ENCODE data around the gene EXOSC7. TPM values are rescaled to one million over a fixed set of nuclear protein-coding genes. Genes with fewer than 3 reads are reported as not detected.

Gene EXOSC7
- total and polyA plus RNA-seq, 9 donors, result 39.5 to 51.4 (median 43.3) TPM

DNA sequence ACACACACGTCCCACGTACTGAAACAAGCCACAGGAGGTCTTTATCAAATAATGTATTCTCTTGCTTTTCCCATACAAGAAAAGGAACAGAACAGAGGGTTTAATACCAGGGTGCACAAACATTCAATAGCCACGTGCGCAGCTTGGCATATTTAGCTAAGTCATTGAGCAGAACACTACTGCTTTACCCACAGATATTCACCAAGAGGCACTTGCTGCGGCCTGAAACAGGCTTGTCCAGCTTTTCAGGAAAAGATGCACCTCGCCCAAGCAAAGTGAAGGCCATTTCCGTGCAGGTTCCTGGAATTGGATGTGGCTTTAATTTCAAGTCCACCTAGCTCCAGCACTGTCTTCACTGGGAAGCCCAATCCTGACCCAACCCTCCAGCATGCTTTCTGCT is 17.7 kb upstream of the EXOSC7 start:
- DNase-seq, result no peak
- H3K36me3 ChIP-seq (ENCODE audit: control insufficient read depth, insufficient read depth, low read length), result peaks cover 33% of the 10 kb centered on the region
- WGBS (ENCODE audit: insufficient coverage), result 88% methylated on average over 2 of the region's 7 CpGs

DNA sequence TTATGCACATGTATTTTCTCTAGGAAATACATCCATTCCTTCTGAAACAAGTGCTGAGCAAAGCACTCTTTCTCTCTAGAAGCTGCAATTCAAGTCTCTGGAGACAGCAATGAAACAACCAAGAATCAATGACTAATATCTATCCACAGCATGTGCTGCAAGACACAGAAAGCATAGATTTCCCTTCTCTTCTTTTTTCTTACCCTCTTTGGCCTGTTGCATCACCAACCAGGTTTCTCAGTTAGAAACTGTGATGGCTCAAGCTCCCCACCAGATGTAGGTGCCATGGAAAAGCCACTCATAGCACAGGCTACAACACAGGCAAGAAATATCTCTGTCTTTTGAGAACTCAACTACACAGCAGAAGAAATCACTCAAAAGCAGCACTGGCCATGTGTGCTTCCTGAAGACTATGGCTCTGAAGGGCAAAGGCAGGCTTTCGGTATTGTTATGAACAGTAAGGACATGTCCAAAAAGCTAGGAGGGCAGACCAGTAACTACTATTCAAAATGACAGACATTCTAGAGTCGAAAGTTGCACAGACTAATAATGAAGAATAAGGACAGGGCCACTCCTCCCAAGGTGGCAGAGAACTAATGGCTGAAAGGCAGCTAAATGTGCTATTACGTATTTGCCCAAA is 15.5 kb upstream of the EXOSC7 start:
- no peaks in the 10 kb centered on the region for H3K27me3 ChIP-seq (ENCODE audit: control insufficient read depth, insufficient read depth, low read length)
- no peaks in the 10 kb centered on the region for H3K9me3 ChIP-seq (replicated peaks; ENCODE audit: control insufficient read depth, low read depth, low read length)
- 100% methylated on average over 2 of the region's 3 CpGs for WGBS (ENCODE audit: insufficient coverage)
- no peak overlapping the region for H3K4me3 ChIP-seq (ENCODE audit: low read length)
- H3K27ac ChIP-seq (ENCODE audit: low read length), result no peak overlapping the region
- H3K4me1 ChIP-seq (ENCODE audit: control insufficient read depth, insufficient read depth, low read length), result no peaks in the 10 kb centered on the region
- DNase-seq, result no peak
- peaks cover 27% of the 10 kb centered on the region for H3K36me3 ChIP-seq (ENCODE audit: control insufficient read depth, insufficient read depth, low read length)

More for the DNA sequence above, 17.7 kb upstream of the EXOSC7 start:
- no peak overlapping the region for H3K27ac ChIP-seq (ENCODE audit: low read length)
- H3K4me3 ChIP-seq (ENCODE audit: low read length), result no peak overlapping the region
- H3K4me1 ChIP-seq (ENCODE audit: control insufficient read depth, insufficient read depth, low read length), result no peaks in the 10 kb centered on the region
- H3K27me3 ChIP-seq (ENCODE audit: control insufficient read depth, insufficient read depth, low read length), result no peaks in the 10 kb centered on the region
- no peaks in the 10 kb centered on the region for H3K9me3 ChIP-seq (replicated peaks; ENCODE audit: control insufficient read depth, low read depth, low read length)

DNA sequence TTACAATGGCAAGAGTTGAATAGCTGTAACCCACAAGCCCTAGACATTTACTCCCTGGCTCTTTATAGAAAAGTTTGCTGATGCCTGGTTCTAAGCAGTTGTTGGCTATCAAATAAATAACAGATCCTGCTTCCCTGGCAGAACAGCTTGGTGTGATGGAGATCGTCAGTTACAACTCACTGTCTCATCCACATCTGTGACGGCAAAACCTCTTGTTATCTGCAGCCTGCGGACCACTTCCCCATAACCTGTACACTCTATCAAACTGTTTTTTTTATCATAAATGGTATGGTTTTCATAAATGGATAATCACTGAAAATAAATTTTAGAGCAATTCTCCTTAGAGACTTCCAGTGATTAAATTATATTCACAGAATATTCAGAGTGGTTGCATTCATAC is 14.2 kb upstream of the EXOSC7 start:
- no peak for DNase-seq
- WGBS (ENCODE audit: insufficient coverage), result no CpG with 5 or more reads among the region's 3 CpGs
- no peaks in the 10 kb centered on the region for H3K4me1 ChIP-seq (ENCODE audit: control insufficient read depth, insufficient read depth, low read length)
- no peak overlapping the region for H3K4me3 ChIP-seq (ENCODE audit: low read length)
- peaks cover 22% of the 10 kb centered on the region for H3K36me3 ChIP-seq (ENCODE audit: control insufficient read depth, insufficient read depth, low read length)
- no peak overlapping the region for H3K27ac ChIP-seq (ENCODE audit: low read length)
- no peaks in the 10 kb centered on the region for H3K9me3 ChIP-seq (replicated peaks; ENCODE audit: control insufficient read depth, low read depth, low read length)
- H3K27me3 ChIP-seq (ENCODE audit: control insufficient read depth, insufficient read depth, low read length), result no peaks in the 10 kb centered on the region

DNA sequence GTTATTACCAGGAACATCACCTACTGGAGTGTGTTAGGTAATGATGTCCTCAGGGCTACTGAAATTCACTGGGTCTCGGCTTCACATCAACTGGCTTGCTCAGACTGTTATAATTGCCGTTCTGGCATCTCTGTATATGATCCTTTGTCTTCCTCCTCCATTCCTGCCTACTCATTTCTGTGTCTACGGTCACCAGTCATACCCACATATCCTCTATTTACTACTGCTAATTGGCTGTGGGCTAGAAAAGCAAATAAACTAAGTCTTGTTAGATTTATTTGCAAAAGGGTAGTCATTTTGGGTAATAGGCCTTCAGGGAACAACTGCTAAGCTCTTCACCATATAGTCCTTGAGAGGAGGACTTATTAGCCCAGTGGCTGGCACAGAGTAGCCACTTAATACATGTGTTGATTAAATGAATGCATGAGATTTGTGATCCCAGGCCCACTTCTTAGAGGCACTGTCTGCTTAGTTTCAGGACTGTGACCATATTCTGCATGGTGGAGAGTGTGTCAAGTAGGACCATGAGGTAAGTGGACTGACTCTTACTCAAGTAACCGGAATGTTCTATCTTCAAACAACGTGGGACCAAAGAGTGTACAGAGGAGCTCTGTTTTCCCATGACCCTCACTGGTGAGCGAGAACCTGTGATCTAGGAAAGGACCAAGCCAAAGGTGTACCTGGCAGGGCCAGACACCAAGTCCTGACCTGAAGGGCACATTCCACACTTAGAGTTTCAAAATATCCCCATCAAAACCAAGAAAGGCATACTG is 13.2 kb upstream of the EXOSC7 start:
- no peaks in the 10 kb centered on the region for H3K4me1 ChIP-seq (ENCODE audit: control insufficient read depth, insufficient read depth, low read length)

DNA sequence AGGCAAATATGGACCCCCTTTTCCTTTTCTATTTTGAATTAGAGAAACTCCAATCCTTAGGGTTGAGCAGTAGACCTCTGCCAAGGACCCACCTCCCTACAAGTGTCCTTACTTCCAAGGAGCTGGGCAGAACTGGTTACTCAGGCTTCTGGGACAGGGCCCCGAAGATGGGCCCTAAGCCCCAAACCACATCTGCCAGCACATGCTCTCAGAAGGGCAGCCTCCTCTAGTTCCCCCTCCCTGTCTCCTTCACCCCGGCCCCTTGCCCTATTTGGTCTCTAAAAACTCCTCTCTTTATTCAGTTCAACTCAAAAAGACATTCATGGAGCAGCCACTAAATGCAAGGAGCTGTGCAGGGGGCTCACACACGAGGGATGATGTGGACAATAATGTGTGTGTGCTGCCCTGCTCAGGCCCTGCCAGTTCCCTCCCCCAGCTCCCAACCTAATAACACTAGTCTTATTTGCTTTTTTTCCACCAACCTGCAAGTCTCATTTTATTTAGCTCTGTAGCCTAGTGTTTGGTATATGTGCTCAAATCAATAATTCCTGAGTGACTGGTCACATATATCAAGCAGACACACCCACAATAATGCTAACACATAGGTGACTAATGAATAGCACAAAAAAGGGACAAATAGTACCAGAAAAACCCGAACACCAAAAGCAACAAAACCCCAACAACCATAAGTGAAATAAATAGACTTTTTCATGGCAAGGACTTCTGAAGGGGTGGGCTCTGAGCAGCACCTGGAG is 12.3 kb upstream of the EXOSC7 start:
- Histone ChIP-seq H3K27ac (ENCODE audit: low read length) (no peak overlapping the region), H3K36me3 (ENCODE audit: control insufficient read depth, insufficient read depth, low read length) (peaks cover 5% of the 10 kb centered on the region), H3K4me3 (ENCODE audit: low read length) (no peak overlapping the region), H3K4me1 (ENCODE audit: control insufficient read depth, insufficient read depth, low read length) (no peaks in the 10 kb centered on the region), H3K9me3 (replicated peaks; ENCODE audit: control insufficient read depth, low read depth, low read length) (no peaks in the 10 kb centered on the region), H3K27me3 (ENCODE audit: control insufficient read depth, insufficient read depth, low read length) (no peaks in the 10 kb centered on the region)
- 92% methylated on average over 2 of the region's 4 CpGs for WGBS (ENCODE audit: insufficient coverage)
- DNase-seq, result no peak

More for the DNA sequence above, 13.2 kb upstream of the EXOSC7 start:
- Histone ChIP-seq H3K9me3 (replicated peaks; ENCODE audit: control insufficient read depth, low read depth, low read length) (no peaks in the 10 kb centered on the region), H3K4me3 (ENCODE audit: low read length) (no peak overlapping the region), H3K27ac (ENCODE audit: low read length) (no peak overlapping the region), H3K36me3 (ENCODE audit: control insufficient read depth, insufficient read depth, low read length) (peaks cover 14% of the 10 kb centered on the region), H3K27me3 (ENCODE audit: control insufficient read depth, insufficient read depth, low read length) (no peaks in the 10 kb centered on the region)
- WGBS (ENCODE audit: insufficient coverage), result 94% methylated on average over 3 of the region's 6 CpGs
- no peak for DNase-seq

DNA sequence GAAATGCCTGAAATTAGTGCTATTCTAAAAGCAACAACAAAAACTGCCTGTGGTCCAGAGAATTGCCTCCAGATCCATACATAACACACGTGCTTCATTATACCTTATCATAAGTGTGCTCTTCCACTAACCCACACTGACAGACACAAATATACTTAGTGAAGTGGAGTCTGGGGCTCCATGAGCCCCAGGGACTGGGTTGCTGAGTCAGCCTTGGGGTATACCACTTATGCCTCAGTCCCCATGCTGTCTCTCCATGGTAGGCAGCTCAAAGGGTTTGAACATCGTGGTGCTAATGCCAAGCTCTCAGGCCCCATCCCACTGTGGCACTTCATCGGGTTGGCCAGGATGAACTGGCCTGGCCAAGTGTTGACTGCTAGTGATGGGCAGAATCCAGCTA is 10.9 kb upstream of the EXOSC7 start:
- Histone ChIP-seq H3K4me3 (ENCODE audit: low read length) (no peak overlapping the region), H3K27me3 (ENCODE audit: control insufficient read depth, insufficient read depth, low read length) (no peaks in the 10 kb centered on the region), H3K36me3 (ENCODE audit: control insufficient read depth, insufficient read depth, low read length) (no peaks in the 10 kb centered on the region), H3K9me3 (replicated peaks; ENCODE audit: control insufficient read depth, low read depth, low read length) (no peaks in the 10 kb centered on the region), H3K4me1 (ENCODE audit: control insufficient read depth, insufficient read depth, low read length) (peaks cover 4% of the 10 kb centered on the region), H3K27ac (ENCODE audit: low read length) (no peak overlapping the region)
- no peak for DNase-seq
- WGBS (ENCODE audit: insufficient coverage), result no CpG with 5 or more reads among the region's 3 CpGs

DNA sequence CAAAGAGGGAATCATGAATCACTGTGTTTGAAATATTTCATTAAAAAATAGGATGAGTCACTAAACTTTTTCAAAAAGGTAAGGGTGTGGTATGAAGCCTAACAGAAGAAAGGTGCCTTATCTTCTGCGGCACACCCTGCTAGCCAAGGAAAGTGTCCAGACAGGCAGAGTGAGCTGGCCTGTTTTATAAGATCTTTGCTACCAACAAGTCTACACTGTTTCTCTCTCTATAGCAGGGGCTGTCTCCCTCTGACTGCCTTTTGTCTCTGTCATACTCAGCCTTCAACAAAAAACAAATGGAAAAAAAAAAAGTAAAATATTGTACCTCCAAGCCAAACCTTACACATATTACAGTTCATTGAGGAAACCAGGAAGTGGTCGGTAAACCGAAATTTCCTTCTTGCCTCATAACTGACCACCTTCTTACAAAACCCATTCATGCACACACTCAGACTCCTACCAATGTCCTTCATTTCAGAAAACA is 9.2 kb upstream of the EXOSC7 start:
- Histone ChIP-seq H3K4me3 (ENCODE audit: low read length) (no peak overlapping the region), H3K4me1 (ENCODE audit: control insufficient read depth, insufficient read depth, low read length) (peaks cover 4% of the 10 kb centered on the region), H3K9me3 (replicated peaks; ENCODE audit: control insufficient read depth, low read depth, low read length) (no peaks in the 10 kb centered on the region), H3K27ac (ENCODE audit: low read length) (no peak overlapping the region), H3K36me3 (ENCODE audit: control insufficient read depth, insufficient read depth, low read length) (peaks cover 2% of the 10 kb centered on the region), H3K27me3 (ENCODE audit: control insufficient read depth, insufficient read depth, low read length) (no peaks in the 10 kb centered on the region)
- WGBS (ENCODE audit: insufficient coverage), result 88% methylated on average over 2 of the region's 3 CpGs
- DNase-seq, result no peak

DNA sequence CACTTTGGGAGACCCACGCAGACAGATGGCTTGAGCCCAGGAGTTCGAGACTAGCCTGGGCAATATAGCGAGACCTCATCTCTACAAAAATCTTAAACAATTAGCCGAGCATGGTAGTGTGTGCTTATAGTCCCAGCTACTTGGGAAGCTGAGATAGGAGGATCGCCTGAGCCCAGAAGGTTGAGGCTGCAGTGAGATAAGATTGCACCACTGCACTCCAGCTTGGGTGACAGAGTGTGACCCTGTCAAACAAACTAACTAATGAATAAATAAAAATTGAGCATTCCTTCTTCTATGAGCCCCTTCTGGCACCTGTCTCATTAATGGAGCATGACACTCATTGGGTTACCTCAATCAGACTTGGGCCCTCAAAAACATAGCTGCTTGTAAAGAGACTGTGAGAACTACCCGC is 7.6 kb upstream of the EXOSC7 start:
- no peak for DNase-seq
- WGBS (ENCODE audit: insufficient coverage), result no CpG with 5 or more reads among the region's 6 CpGs
- Histone ChIP-seq H3K4me3 (ENCODE audit: low read length) (no peak overlapping the region), H3K4me1 (ENCODE audit: control insufficient read depth, insufficient read depth, low read length) (peaks cover 4% of the 10 kb centered on the region), H3K36me3 (ENCODE audit: control insufficient read depth, insufficient read depth, low read length) (peaks cover 8% of the 10 kb centered on the region), H3K27ac (ENCODE audit: low read length) (no peak overlapping the region), H3K9me3 (replicated peaks; ENCODE audit: control insufficient read depth, low read depth, low read length) (no peaks in the 10 kb centered on the region), H3K27me3 (ENCODE audit: control insufficient read depth, insufficient read depth, low read length) (no peaks in the 10 kb centered on the region)

DNA sequence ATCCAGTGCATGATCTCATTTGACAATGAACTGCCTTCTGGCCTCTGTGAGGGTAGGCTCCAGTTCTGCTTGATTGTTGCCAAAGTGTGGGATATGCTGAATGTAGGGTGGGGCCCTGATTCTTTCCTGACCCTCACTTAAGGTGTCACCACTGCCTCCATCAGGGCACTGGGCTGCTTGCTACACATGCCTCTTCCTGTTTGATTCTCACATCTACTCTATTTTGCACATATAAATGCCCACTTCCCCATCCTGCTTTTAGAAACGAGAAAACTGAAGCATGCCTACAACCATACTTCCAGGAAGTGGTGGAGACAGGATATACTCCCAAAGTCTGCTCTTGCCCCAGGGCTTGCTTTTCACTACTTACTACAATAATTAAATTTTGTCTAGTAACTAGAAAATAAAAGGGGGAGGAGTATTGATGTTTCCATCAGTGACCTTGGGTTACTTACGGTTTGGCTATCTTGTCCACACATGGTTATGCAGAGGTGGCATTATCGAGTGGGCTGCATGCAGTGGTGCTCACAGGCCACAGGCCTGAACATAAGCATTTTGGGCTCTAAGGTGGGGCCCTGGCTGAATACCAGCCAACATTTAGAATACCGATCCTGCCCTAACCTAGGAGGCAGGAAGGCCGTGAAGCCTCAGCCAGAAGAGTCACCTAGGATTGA is 6.8 kb upstream of the EXOSC7 start:
- H3K4me3 ChIP-seq (ENCODE audit: low read length), result no peak overlapping the region
- WGBS (ENCODE audit: insufficient coverage), result 100% methylated on average over 3 of the region's 5 CpGs
- H3K9me3 ChIP-seq (replicated peaks; ENCODE audit: control insufficient read depth, low read depth, low read length), result no peaks in the 10 kb centered on the region
- peaks cover 8% of the 10 kb centered on the region for H3K36me3 ChIP-seq (ENCODE audit: control insufficient read depth, insufficient read depth, low read length)
- peak; percentile 20 for DNase-seq
- H3K4me1 ChIP-seq (ENCODE audit: control insufficient read depth, insufficient read depth, low read length), result peaks cover 5% of the 10 kb centered on the region
- H3K27me3 ChIP-seq (ENCODE audit: control insufficient read depth, insufficient read depth, low read length), result no peaks in the 10 kb centered on the region
- no peak overlapping the region for H3K27ac ChIP-seq (ENCODE audit: low read length)

DNA sequence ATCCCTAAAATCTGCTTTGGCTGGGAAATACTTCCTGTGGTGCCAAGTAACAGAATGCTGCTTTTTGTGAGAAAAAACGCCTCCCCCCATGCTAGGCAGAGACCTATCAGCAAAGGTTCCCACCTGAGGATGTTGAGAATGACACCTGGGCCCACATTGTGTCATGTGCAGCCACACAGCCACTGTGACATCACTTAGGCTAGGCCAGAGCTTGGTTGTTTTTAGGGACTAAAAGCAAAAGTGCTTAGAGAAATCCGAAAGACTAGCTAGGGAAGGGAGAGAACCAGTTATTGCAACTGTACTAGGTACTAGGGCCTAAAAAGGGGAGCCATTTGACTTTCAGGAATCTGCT is 6.2 kb upstream of the EXOSC7 start:
- H3K27ac ChIP-seq (ENCODE audit: low read length), result no peak overlapping the region
- no peak overlapping the region for H3K4me3 ChIP-seq (ENCODE audit: low read length)
- DNase-seq, result no peak
- H3K27me3 ChIP-seq (ENCODE audit: control insufficient read depth, insufficient read depth, low read length), result no peaks in the 10 kb centered on the region
- peaks cover 10% of the 10 kb centered on the region for H3K4me1 ChIP-seq (ENCODE audit: control insufficient read depth, insufficient read depth, low read length)
- 100% methylated on average over 1 of the region's 2 CpGs for WGBS (ENCODE audit: insufficient coverage)
- no peaks in the 10 kb centered on the region for H3K9me3 ChIP-seq (replicated peaks; ENCODE audit: control insufficient read depth, low read depth, low read length)
- H3K36me3 ChIP-seq (ENCODE audit: control insufficient read depth, insufficient read depth, low read length), result peaks cover 8% of the 10 kb centered on the region
